T-helper 1 cell (primary cell): ENCODE results near the gene INTS4.
"Not testable (repeated sequence)": the region's sequence is repeated elsewhere in the genome, so short reads cannot be mapped to it uniquely, and the experiment has no call there.

Source experiments
- DNase-seq, 5 donors: peaks; one replicate each; pipeline ENCODE4 v3.0.0-alpha.2; 2012 to 2020

INTS4 gene

DNA sequence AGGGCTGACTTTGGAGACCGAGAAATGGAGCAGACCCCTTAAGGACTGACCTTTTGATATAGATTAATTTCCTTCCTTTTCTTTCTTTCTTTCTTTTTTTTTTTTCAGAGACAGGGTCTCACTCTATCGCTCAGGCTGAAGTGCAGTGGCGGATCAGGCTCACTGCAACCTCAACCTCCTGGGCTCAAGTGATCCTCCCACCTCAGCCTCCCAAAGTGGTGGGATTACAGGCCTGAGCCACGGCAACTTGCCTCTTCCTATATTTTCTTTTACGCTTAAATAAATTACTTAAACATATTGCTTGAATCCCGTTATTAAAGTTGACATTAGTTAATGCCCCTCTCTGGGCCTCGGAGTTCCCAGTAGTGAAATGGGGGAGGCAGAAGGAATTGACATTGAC, 29.0 kb upstream of the INTS4 start:
- no peak for DNase-seq

DNA sequence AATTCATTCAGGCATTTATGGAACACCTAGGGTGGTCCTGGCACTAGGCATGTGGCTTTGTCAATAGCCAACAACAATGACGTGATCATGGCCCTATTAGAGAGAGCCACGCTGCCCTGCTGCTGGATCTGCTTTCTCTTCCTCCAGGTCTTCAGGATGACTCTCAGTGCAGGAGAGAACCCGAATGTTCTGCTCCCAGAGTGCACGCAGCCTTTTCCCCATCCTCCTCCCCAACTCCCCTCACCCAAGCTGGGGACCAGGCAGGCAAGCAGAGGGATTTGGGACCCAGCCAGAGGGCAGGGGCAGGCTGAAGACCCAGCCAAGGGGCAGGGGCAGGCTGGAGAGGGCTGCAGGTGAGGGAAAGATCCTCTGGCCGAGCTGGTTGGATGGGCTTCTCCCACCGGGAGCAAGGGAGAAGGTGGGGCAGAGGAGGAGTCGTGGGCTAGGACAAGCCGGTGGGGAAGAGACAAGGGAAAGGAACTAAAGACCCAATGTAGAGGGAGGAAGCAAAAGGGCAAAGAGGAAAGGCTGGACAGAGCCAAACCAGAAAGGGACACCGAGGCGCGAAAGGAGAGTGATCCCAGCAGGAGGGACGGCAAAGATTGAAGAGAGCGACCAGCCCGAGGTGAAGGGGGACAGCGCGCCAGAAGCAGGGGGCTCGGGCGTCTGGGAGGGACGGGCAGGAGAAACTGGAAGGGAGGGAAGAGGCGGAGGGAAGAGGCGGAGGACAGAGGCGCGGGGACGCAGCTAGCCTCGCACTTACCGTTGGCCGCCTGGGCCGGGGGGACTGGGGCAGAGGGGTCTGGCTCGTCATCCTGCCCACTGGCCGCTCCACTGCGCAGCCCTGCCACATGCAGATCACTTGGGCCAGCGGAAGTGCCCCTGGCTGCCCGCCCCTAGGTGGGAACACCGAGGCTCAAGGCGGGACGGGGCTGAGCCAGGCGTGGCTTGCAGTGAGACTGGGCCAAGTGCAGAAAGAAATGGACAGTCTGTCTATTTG, 28.2 kb upstream of the INTS4 start, which contains the start of gene KCTD14:
TSS of gene KCTD14 (minus strand) at position 880 of the 1,000 bp plus-strand sequence. CDS start at position 853, 27 bp downstream.
- no peak for DNase-seq

DNA sequence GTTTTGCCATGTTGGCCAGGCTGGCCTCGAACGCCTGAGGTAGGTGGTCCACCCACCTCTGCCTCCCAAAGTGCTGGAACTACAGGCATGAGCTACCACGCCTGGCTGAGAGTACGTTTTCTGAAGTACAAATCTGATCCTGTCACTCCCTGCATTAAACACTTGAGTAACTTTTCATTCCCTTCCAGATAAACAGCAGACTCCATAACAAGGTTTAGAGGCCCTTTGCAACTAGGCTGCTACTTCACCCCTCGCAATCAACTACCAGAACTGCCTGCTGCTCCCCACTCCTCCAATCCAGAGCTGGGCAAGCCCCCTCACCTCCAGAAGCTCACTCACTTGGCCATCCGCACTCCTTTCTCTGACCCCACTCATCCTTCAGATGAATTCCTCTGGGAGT, 27.1 kb upstream of the INTS4 start:
- no peak for DNase-seq

DNA sequence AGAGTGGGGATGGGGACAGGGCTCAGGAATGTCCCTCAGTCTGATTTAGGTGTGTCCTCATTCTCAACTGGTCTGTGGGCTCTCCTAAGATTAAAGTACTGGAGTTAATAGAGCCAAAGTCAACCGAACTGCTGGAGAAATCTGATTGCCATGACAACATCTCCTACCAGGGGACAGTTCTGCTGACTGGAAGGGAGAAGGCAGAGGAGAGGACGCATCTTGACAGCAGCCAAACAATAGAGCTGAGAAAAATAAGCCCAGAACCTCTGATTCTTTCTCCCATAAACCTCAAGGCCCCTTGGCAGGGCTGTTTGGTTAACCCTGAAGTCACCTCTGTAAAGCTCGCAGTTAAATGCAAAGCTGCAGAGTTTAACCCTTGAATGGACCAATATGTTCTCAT, 25.8 kb upstream of the INTS4 start:
- no peak for DNase-seq

DNA sequence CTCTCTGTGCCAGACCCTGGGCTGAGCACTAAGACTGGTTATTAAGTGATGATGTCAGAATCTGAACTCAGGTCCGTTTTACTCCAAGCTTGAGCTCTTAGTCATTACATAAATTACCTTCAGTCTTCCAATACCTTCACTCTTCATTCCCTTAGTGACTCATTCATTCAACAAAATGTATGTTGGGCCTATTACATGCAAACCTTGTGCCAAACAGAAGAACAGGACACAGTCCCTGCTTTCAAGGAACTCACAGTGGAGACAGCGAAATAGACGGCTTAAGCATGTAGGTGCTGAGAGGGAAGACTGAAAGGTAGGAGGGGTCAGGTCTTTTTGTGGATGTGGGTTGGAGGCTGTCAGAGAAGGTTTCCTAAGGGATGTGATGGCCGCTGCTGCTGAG, 25.3 kb upstream of the INTS4 start:
- no peak for DNase-seq

DNA sequence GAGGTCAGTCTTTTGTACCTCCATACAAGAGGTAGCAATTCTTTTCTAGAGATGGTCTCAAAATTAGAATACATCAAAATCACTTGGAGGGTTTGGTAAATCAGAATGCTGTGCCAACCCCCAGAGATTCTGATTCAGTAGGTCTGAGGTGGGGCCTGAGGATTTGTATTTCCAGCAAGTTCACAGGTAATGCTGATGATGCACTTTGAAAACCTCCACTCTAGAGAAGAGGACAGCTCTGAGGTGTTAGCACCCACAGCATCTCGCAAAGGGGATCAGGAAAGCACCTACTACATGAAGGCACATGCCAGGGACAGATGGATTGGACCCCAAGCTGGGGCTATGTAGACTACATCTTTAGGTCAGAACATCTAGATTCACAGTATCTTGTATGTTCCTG, 21.4 kb upstream of the INTS4 start:
- DNase-seq: no peak

DNA sequence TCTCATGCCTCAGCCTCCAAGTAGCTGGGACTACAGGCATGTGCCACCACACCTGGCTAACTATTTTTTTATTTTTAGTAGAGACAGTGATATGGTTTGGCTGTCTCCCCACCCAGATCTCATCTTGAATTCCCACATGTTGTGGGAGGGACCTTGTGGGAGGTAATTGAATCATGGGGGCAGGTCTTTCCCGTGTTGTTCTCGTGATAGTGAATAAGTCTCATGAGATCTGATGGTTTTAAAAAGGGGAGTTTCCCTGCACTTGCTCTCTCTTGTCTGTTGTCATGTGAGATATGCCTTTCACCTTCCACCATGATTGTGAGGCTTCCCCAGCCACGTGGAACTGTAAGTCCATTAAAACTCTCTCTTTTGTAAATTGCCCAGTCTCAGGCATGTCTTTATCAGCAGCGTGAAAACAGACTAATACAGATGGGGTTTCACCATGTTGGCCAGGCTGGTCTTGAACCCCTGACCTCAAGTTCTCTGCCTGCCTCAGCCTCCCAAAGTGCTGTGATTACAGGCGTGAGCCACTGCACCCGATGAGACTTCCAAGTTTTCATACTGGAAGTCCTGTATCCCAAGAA, 20.6 kb upstream of the INTS4 start:
- not testable (repeated sequence) for DNase-seq

DNA sequence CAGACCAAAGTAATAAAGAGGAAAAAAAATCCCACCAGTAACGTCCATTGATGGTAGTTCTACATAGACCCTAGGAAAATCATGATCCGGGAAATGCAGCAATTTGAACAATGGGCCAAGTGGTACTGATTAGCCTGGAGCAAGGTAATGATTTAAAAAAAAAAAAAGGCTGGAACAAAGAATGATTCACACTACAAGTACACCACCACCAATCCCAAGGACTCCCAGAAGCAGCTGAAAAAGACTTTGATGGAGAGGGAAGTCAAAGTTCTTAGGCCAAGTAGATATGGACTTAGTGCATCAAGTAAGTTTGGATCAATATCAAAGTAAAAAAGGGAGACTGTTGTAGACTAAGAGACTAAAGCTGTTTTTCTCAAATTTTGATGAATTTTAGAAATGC, 16.8 kb upstream of the INTS4 start:
- no peak for DNase-seq

DNA sequence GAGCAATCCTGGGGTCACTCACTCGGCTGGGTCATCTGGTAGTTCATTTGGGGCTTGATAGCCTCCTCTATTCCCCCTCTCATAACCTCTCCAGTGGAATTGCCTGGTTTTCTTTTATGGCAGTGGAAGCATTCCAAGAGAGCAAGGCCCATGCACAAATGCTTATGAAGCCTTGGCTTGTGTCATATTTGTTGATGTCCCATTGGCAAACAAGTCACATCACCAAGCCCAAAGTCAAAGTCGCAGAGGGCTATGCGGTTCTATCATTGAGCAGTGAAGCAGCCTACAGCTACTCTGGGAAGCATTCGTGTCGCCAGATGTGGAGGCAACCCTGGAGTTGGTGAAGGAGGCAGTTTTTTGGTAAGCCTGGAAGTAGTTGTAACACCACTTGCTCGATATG, 16.3 kb upstream of the INTS4 start:
- DNase-seq: no peak

DNA sequence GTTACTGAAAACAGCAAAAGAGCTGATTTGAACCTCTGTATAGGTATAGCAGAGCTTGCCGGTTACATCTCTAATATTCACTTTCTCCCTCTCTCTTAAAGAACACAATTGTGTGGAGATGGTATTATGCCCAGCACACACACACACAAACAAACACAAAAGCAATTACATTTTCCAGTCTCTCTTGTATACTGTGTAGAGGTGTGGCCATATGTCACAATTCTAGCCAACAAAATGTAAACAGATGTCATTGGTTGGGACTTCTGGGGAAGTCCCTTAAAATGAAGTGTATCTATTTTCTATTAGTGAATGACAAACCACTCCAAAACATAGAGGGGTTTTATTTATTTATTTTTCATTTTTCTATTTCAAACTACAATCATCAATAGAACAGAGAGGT, 15.8 kb upstream of the INTS4 start:
- no peak for DNase-seq

DNA sequence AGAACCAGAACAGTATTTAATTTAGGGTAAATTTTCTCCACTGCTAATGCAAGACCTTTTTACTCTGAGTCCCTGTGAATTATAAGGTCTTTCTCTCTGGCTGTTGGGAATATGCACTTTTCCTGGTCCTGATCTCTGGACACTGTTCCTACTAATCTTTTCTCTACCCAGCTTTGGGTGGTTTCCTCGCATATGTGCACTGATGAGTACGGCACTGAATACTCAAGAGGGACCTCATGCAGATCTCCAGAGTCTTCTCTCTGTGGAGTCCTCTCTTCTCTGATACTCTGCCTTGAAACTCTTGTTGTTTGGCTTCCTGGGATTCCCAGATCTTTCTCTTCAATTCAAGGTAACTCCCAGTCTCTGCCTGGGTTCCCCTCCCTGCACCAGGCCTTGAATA, 14.6 kb upstream of the INTS4 start:
- no peak for DNase-seq

DNA sequence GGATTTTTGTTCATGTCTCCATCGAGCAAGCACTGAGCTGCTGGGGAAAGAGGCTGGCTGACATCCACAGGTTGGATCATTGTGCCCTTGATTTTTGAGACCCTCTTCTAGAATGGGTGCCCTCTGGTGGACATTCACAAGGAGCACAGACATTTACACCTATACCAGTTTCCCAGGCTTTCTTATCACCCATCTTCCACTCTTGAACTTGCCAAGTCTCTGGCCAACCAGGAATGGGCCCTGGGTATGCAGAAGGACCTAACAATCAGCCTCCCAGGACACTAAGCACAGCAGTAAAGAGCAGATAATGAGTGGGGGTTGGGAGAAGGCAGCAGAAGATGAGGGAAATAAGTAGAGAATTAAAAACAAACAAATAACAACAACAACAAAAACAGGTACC, 5.7 kb upstream of the INTS4 start:
- peak in 3 of 5 donors; percentile 15 to 53 (median 37) for DNase-seq

DNA sequence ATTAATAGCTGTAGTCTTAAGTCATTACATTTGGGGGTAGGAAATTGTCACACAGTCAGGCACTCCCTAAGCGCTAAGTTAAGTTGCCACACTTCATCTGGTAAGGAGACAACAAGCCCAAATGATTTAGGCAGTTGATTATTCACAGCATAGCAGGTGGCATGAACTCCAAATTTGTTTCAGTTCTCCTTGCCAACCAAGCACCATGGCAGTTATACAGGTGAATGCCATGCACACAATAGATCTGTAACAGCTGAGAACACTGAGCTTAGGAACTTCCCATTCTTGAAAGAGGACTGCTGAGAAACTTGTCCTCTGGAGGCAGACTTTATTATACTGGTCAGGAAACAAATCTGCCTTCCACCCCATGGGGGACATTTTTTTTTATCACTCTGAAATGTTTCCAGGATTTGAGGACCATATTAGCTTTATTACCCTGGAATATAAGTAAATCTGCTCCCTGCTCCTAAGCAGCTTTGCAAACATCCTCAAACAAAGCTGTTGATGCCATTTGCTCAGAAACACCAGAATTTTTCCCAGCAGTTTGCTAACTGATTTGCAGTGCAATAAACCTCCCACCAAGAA, 5.1 kb upstream of the INTS4 start:
- no peak for DNase-seq

DNA sequence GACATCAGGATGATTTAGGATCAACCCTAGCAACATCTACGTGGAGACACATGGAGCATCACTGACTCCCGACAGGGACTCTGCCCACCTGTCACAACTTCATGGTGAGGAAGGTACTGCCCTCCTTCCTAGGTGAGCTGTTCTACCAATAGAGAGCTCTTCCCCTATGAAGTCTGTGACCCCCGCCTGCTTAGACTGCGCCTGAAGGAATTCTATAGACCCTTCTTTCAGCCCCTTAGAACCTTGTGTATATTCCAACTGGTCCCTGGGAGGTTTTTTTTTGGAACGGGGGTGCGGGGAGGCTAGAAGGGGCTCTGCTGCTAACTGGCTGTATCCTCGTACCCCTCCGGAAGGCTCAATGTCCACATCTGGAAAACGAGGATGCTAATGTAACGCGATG, 566 bp downstream of the INTS4 start:
- no peak for DNase-seq

DNA sequence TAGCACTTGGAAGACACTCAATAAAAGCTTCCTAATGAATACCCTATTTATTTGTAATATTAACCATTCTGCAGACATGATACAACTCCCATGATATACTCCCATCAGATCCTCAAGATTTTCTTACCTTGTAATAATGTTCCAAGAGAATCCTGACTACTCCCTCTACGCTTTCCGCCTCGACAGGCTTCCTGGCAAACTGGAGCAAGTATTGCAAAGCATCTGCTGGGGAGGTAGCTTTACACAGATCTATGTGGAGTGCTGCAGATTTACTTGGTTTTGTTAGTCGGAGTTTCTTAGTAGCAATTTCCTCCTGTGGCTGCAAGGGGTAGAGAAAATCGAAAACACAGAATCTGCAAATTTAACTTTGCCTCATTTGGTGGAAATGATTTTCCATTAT, 3.5 kb downstream of the INTS4 start:
- no peak for DNase-seq

DNA sequence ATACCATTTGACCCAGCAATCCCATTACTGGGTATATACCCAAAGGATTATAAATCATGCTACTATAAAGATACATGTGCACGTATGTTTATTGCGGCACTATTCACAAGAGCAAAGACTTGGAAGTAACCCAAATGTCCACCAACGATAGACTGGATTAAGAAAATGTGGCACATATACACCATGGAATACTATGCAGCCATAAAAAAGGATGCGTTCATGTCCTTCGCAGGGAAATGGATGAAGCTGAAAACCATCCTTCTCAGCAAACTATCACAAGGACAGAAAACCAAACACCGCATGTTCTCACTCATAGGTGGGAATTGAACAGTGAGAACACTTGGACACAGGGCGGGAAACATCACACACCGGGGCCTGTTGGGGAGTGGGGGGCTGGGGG, 8.0 kb downstream of the INTS4 start:
- DNase-seq: not testable (repeated sequence)

DNA sequence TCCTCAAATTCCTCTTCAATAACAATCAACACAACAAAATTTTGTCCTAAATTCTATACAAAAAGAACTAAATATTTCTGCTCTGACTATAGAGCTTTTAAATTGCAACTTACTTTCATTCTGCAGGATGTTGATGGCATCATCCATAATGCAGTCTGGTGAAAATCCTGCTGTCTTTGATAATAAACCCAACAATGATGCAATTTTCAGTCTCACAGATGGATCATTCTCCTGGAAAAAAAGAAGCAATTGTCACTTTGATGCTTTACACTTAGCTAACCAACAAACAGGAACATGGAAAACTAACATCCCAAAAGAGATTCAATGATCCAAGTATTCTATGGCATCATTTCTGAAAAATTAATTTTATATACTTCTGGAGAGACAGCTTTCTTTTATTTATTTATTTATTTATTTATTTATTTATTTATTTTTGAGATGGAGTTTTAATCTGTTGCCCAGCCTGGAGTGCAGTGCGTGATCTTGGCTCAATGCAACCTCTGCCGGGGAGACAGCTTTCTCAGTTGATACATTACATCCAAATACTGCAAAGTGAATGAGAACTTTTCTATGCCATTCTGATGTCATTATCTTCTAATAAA, 13.0 kb downstream of the INTS4 start:
- DNase-seq: no peak

DNA sequence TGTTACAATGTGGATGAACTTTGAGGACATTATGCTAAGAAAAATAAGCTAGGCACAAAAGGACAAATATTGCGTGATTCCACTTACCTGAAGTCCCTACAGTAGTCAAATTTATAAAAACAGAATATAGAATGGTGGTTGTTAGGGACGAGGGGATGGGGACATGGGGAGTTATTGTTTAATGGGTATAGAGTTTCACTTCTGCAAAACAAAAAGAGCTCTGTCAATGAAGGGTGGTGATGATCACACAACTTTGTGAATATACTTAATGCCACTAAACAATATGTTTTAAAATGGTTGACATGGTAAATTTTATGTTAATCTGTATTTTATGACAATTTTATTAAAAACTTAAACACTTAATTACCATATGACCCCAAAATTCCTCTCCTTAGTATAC, 26.1 kb downstream of the INTS4 start:
- no peak for DNase-seq

DNA sequence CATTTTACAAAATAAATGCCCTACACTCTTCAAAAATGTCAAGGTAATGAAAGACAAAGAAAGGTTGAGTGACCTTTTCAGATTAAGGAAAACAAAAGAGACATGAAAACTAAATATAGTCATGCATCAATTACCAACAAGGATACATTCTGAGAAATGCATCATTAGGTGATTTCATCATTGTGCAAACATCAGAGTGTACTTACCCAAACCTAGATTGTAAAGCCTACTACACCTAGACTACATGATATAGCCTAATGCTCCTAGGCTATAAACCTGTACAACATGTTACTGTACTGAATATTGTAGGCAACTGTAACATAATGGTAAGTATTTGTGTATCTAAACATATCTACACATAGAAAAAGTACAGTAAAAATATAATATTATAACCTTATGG, 26.7 kb downstream of the INTS4 start:
- no peak for DNase-seq

DNA sequence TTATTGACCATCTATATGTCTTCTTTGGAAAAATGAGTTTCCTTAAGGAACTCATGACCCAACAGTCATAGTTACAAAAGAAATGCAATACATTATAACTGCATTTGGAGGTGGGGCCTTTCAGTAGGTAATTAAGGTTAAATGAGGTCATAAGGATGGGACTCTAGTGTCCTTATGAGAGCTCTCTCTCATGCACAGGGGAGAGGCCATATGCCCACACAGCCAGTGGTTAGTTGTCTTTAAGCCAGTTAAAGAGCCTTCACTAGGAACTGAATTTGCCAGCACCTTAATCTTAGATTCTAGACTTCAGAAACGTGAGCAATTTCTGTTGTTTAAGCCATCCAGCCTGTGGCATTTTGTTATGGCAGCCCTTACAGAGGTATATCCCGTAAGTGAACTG, 27.3 kb downstream of the INTS4 start:
- no peak for DNase-seq

DNA sequence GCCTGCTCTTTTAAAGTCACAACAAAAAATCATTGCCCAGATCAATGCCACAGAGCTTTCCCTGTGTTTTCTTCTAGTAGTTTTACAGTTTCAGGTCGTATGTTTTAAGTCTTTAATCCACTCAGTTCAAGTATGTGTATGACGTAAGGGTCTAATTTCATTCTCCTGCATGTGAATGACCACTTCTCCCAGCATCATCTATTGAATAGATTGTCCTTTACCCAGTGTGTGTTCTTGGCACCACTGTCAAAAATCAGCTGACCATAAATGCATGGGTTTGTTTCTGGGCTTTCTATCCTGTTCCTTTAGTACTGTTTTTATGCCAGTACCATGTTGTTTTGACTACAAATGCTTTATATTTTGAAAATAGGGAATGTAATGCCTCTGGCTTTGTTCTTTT, 28.1 kb downstream of the INTS4 start:
- no peak for DNase-seq

DNA sequence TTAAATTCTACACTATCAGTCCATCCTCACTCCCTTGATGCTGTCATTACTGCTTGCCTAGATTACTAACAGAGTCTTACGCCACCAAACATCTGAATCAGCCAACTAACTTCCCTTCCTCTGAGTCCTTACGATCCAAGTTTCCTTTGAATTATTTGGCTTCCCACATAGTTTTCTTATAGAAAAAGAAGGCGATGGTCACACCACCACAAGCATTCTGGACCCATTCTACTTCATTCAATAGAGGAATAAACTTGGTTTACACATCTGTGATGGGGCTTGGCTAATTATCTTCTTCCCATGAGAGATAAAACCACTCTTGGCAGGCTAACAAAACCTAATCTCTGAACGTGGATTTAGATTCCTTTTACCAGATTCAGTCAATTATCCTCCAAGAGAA, 35.0 kb downstream of the INTS4 start:
- no peak for DNase-seq

DNA sequence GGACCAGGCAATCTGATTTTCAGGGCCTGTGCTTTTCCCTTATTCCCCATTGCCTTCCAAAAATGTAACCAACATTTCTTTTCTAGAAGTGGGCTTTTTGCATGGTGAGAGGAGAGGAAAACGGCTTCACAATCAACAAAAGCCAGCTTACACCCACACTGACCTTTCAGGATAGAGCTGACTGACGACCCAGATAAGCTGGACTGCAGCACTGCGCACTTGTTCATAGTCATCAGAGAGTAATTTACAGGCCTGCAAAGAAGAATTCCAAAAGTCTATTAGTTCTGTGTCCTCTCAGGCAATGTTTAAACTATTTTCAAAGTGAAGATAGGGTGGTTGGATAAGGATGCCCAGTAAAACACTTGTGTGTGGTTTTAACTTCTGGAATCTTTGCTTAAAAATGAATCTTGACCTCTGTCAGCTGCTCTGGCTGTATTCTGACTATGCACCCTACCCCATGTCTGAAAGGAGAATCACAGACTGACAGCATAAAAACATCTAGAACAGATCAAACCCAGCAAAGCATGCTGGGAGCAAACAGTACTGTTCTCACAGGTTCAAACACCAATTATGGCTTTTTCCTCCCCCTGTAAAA, 35.8 kb downstream of the INTS4 start:
- DNase-seq: not testable (repeated sequence)
